Endothelial cell of umbilical vein (primary cell): ENCODE measurements around the gene SPACA9. TPM values are rescaled to one million over a fixed set of nuclear protein-coding genes. Genes with fewer than 3 reads are reported as not detected.

ENCODE experiments used
- BruUV-seq: library from RNA; stranded (reverse); fragments of 400-500 nt; replicated peaks from 2 replicates; lab custom pipeline; 2021; lab: Mats Ljungman, UMichigan
- CTCF ChIA-PET: fragments of 300-600, 350-600 bp; sonication (Branson Sonifier 250); formaldehyde crosslinking; loops from one replicate; lab custom pipeline; 2021; ENCODE audit warnings: antibody characterized with exemption, inconsistent platforms; lab: Charles Lee
- POLR2A ChIA-PET: fragments of 300-600, 350-600 bp; sonication (Branson Sonifier 250); formaldehyde crosslinking; loops from one replicate; lab custom pipeline; 2021; ENCODE audit warnings: antibody characterized with exemption, inconsistent platforms; lab: Charles Lee
- DNase-seq: peaks from one replicate; pipeline ENCODE4 v3.0.0-alpha.2; 2011; ENCODE audit warnings: low read depth, low spot score
- FAIRE-seq: peaks from 2 replicates; lab custom pipeline; 2011; peaks lifted over from hg19 to GRCh38; lab: Jason Lieb, UNC
- H2AFZ ChIP-seq: 2 replicates; pipeline ENCODE4 v1.6.0; 2012; ENCODE audit warnings: low read depth, low read length, control low read depth, inconsistent platforms
- H3K27ac ChIP-seq: 2 replicates; pipeline ENCODE4 v1.5.1; 2011; ENCODE audit warnings: low read depth, mild to moderate bottlenecking, control low read depth, low read length, moderate library complexity; ENCODE audit not compliant: insufficient read depth
- H3K27me3 ChIP-seq, 2 experiments: 2 replicates each; pipeline versions ENCODE4 v1.6.0 to v1.6.1; 2011; ENCODE audit warnings: low read length in 2 of 2, mixed read lengths in 1 of 2; ENCODE audit not compliant: control insufficient read depth in 2 of 2, insufficient read depth in 2 of 2
- H3K36me3 ChIP-seq, 2 experiments: 2 replicates in 1 of 2; 3 replicates in 1 of 2; pipeline ENCODE4 v1.5.1; 2011; ENCODE audit warnings: low read length in 2 of 2, mild to moderate bottlenecking in 1 of 2, moderate library complexity in 1 of 2; ENCODE audit not compliant: control insufficient read depth in 2 of 2, insufficient read depth in 2 of 2; ENCODE audit errors: extremely low read depth in 1 of 2
- H3K4me1 ChIP-seq: 3 replicates; pipeline ENCODE4 v1.5.1; 2011; ENCODE audit warnings: mild to moderate bottlenecking, low read length; ENCODE audit not compliant: control insufficient read depth, insufficient read depth; ENCODE audit errors: extremely low read depth
- H3K4me2 ChIP-seq: 2 replicates; pipeline ENCODE4 v1.6.1; 2011; ENCODE audit warnings: low read length, control low read depth, mixed read lengths; ENCODE audit not compliant: insufficient read depth
- H3K4me3 ChIP-seq, 3 experiments: fragments of 200-600 bp in 1 of 3; sonication (generic), shearing (Covaris generic) in 1 of 3; replicated peaks in 1 of 3; 2 replicates each; pipeline ENCODE4 v1.5.1; 2011 to 2016; ENCODE audit warnings: control low read depth in 3 of 3, low read length in 3 of 3, mild to moderate bottlenecking in 2 of 3, inconsistent platforms in 1 of 3, low read depth in 1 of 3, moderate library complexity in 1 of 3; ENCODE audit not compliant: insufficient read depth in 1 of 3
- H3K79me2 ChIP-seq: 2 replicates; pipeline ENCODE4 v1.6.0; 2012; ENCODE audit warnings: low read length, inconsistent platforms; ENCODE audit not compliant: control insufficient read depth, insufficient read depth
- H3K9ac ChIP-seq: replicated peaks from 2 replicates; pipeline ENCODE3; 2011; ENCODE audit warnings: low read length, control low read depth; ENCODE audit not compliant: insufficient read depth; ENCODE audit errors: extremely low read depth
- H3K9me1 ChIP-seq: replicated peaks from 3 replicates; pipeline ENCODE4 v1.6.0; 2011; ENCODE audit warnings: mild to moderate bottlenecking, low read length; ENCODE audit not compliant: control insufficient read depth, insufficient read depth; ENCODE audit errors: extremely low read depth
- H3K9me3 ChIP-seq: replicated peaks from 2 replicates; pipeline ENCODE4 v1.5.1; 2012; ENCODE audit warnings: low read length, inconsistent platforms; ENCODE audit not compliant: control insufficient read depth, insufficient read depth
- H4K20me1 ChIP-seq: replicated peaks from 2 replicates; pipeline ENCODE3; 2011; ENCODE audit warnings: mild to moderate bottlenecking, low read length; ENCODE audit not compliant: control insufficient read depth, insufficient read depth; ENCODE audit errors: extremely low read depth
- CTCF ChIP-seq, 2 donors: IDR thresholded peaks; 1 replicate in 1 of 2; 2 replicates in 1 of 2; pipeline ENCODE4 v1.5.1; 2011; ENCODE audit warnings: low read length in 2 of 2, mild to moderate bottlenecking in 2 of 2, moderate library complexity in 2 of 2, control low read depth in 1 of 2, inconsistent platforms in 1 of 2, low read depth in 1 of 2; ENCODE audit not compliant: insufficient read depth in 1 of 2; ENCODE audit errors: extremely low read depth in 1 of 2
- EZH2 ChIP-seq: IDR thresholded peaks from 2 replicates; pipeline ENCODE4 v1.6.1; 2012; ENCODE audit warnings: borderline replicate concordance, low read depth, mild to moderate bottlenecking, moderate library complexity, low read length, inconsistent platforms; ENCODE audit not compliant: severe bottlenecking
- FOS ChIP-seq: IDR thresholded peaks from 2 replicates; pipeline ENCODE4 v1.6.1; 2011; ENCODE audit warnings: mild to moderate bottlenecking, low read length, moderate library complexity, borderline replicate concordance; ENCODE audit not compliant: insufficient read depth
- GATA2 ChIP-seq: IDR thresholded peaks from 2 replicates; pipeline ENCODE4 v1.7.0; 2011; ENCODE audit warnings: low read depth, mild to moderate bottlenecking, moderate library complexity, mixed read lengths, low read length; ENCODE audit not compliant: insufficient read length, insufficient read depth
- JUN ChIP-seq: IDR thresholded peaks from 2 replicates; pipeline ENCODE4 v1.6.1; 2011; ENCODE audit warnings: borderline replicate concordance, low read depth; ENCODE audit not compliant: insufficient read length, insufficient read depth
- MAX ChIP-seq: IDR thresholded peaks from 2 replicates; pipeline ENCODE4 v1.6.1; 2011; ENCODE audit not compliant: insufficient read depth, insufficient read length
- MYC ChIP-seq: IDR thresholded peaks from one replicate; pipeline ENCODE4 v1.6.1; 2011; ENCODE audit warnings: mild to moderate bottlenecking, low read depth, low read length
- POLR2A ChIP-seq: IDR thresholded peaks from 2 replicates; pipeline ENCODE4 v1.6.1; 2012; ENCODE audit warnings: low read depth, mild to moderate bottlenecking, control low read depth, low read length
- POLR2AphosphoS5 ChIP-seq: IDR thresholded peaks from 2 replicates; pipeline ENCODE4 v1.6.1; 2012; ENCODE audit warnings: low read depth, mild to moderate bottlenecking, control low read depth, low read length, moderate library complexity; ENCODE audit not compliant: insufficient read depth
- dilution Hi-C: fragments of 300-500 bp; cut with MboI; formaldehyde crosslinking; loops from one replicate; pipeline ENCODE4 v1.15.0; 2019; ENCODE audit warnings: low sequenced_read_pairs; ENCODE audit not compliant: extremely low pct_ligation_motif_present
- intact Hi-C: fragments of 100-400 bp; cut with micrococcal nuclease; formaldehyde crosslinking; loops from one replicate; pipeline ENCODE4 v1.10.0; 2022
- polyA plus RNA-seq, 4 experiments: library from polyadenylated mRNA; depleted of rRNA in 3 of 4; stranded (reverse) in 3 of 4; unstranded in 1 of 4; fragments of >200 nt; gene quantifications; 2 replicates each; pipeline versions ENCODE4 v1.2.1 to v1.2.3, GENCODE V29; 2011 to 2012; ENCODE audit warnings: missing spikeins in 1 of 4
- total RNA-seq: library from RNA; stranded (reverse); gene quantifications from 2 replicates; pipeline ENCODE4 v1.2.3, GENCODE V29; 2021

The SPACA9 gene
- total and polyA plus RNA-seq, 2 donors (not counting 3 experiments of a cell fraction or from before 2014, with no cell fraction given) = 2.6 to 3.6 TPM

GRCh38 chr9:132931178-132931735 is 52.6 kb downstream of the SPACA9 start:
- H3K4me2 ChIP-seq = no peak overlapping the region
- intact Hi-C loops (no loop called here), dilution Hi-C loops (no loop called here)
- H3K9me3 ChIP-seq = no peaks in the 10 kb centered on the region
- peak; percentile 33 for FAIRE-seq
- ChIA-PET POLR2A (no interaction called here), CTCF (interaction anchor here (0.7 kb wide), 1 partner anchor 29 kb away, joined by 3 read pairs; no protein-coding TSS in a partner anchor)
- DNase-seq = no peak
- no peak overlapping the region for H3K27ac ChIP-seq
- no peaks in the 10 kb centered on the region for H3K27me3 ChIP-seq
- no TSS peak for BruUV-seq
- peaks cover 0 to 5% of the 10 kb centered on the region in 2 experiments for H3K36me3 ChIP-seq
- TF ChIP-seq POLR2AphosphoS5 = no peak
- TF ChIP-seq FOS = no peak
- no peak for TF ChIP-seq MYC
- no peak for TF ChIP-seq POLR2A
- TF ChIP-seq CTCF (IDR thresholded peaks at IDR 0.05; ENCODE audit: extremely low read depth in 1 of 2, insufficient read depth in 1 of 2, low read depth in 1 of 2, low read length in 2 of 2) = no peak
- no peak for TF ChIP-seq JUN
- TF ChIP-seq GATA2 = no peak
- TF ChIP-seq MAX = no peak
- TF ChIP-seq EZH2 = no peak
- H3K4me3 ChIP-seq = no peak overlapping the region
- H3K4me1 ChIP-seq = no peaks in the 10 kb centered on the region
- peaks cover 10% of the 10 kb centered on the region for H3K79me2 ChIP-seq
- no peaks in the 10 kb centered on the region for H3K9me1 ChIP-seq
- H3K9ac ChIP-seq = no peak overlapping the region
- H4K20me1 ChIP-seq = no peaks in the 10 kb centered on the region
- no peak overlapping the region for H2AFZ ChIP-seq
